CD4-positive, CD25-positive, alpha-beta regulatory T cell (primary cell): ENCODE measurements around the gene FHL5. TPM values are rescaled to one million over a fixed set of nuclear protein-coding genes. Genes with fewer than 3 reads are reported as not detected.

Experiments
- ATAC-seq, 2 donors: fragments of 150-1000 bp; cut with Tn5 transposase; one replicate each; pipeline ENCODE4 v1.10.0; 2021; ENCODE audit warnings: low read depth in 2 of 2, moderate number of reproducible peaks in 2 of 2, moderate library complexity in 1 of 2
- DNase-seq, 3 donors: peaks; one replicate each; pipeline versions ENCODE4 v3.0.0 to v3.0.0-alpha.2; 2012 to 2022; ENCODE audit warnings: mixed read lengths in 1 of 3
- H3K27ac ChIP-seq: one replicate; pipeline ENCODE4 v1.7.0; 2013; ENCODE audit warnings: mild to moderate bottlenecking, low read length; ENCODE audit not compliant: insufficient read depth, poor library complexity, severe bottlenecking
- H3K27me3 ChIP-seq: one replicate; pipeline ENCODE4 v1.7.0; 2013; ENCODE audit warnings: low read length; ENCODE audit not compliant: control insufficient read depth, insufficient read depth
- H3K36me3 ChIP-seq: one replicate; pipeline ENCODE4 v1.7.0; 2013; ENCODE audit warnings: mild to moderate bottlenecking, low read length, moderate library complexity; ENCODE audit not compliant: control insufficient read depth, insufficient read depth
- H3K4me1 ChIP-seq: 2 replicates; pipeline ENCODE4 v1.7.0; 2013; ENCODE audit warnings: mild to moderate bottlenecking, low read length; ENCODE audit not compliant: insufficient read depth, control insufficient read depth, poor library complexity, severe bottlenecking
- H3K4me3 ChIP-seq: one replicate; pipeline ENCODE4 v1.7.0; 2013; ENCODE audit warnings: low read depth, mild to moderate bottlenecking, low read length, moderate library complexity
- H3K9me3 ChIP-seq, 2 experiments: 1 replicate in 1 of 2; 2 replicates in 1 of 2; pipeline ENCODE4 v1.7.0; 2013; ENCODE audit warnings: low read length in 2 of 2, mild to moderate bottlenecking in 1 of 2, moderate library complexity in 1 of 2; ENCODE audit not compliant: control insufficient read depth in 2 of 2
- H3K27ac Mint-ChIP-seq, 3 donors: one replicate each; pipeline ENCODE4 v1.8.0; 2020 to 2022; ENCODE audit warnings: mild to moderate bottlenecking in 3 of 3, mixed read lengths in 3 of 3, moderate library complexity in 2 of 3
- H3K27me3 Mint-ChIP-seq: one replicate; pipeline ENCODE4 v1.8.0; 2022; ENCODE audit warnings: mild to moderate bottlenecking, mixed read lengths
- H3K36me3 Mint-ChIP-seq: one replicate; pipeline ENCODE4 v1.8.0; 2020; ENCODE audit warnings: mixed read lengths
- H3K4me1 Mint-ChIP-seq, 4 donors: one replicate each; pipeline ENCODE4 v1.8.0; 2020 to 2022; ENCODE audit warnings: mixed read lengths in 4 of 4, mild to moderate bottlenecking in 1 of 4
- H3K4me3 Mint-ChIP-seq, 4 donors: one replicate each; pipeline ENCODE4 v1.8.0; 2020 to 2022; ENCODE audit warnings: mild to moderate bottlenecking in 4 of 4, mixed read lengths in 4 of 4, moderate library complexity in 3 of 4
- H3K9me3 Mint-ChIP-seq, 7 donors: one replicate each; pipeline ENCODE4 v1.8.0; 2020 to 2022; ENCODE audit warnings: mixed read lengths in 7 of 7, mild to moderate bottlenecking in 3 of 7, moderate library complexity in 2 of 7
- polyA plus RNA-seq, 4 donors: library from polyadenylated mRNA; unstranded; fragments of 300-500 nt; fragmentation: Illumina TruSeq; gene quantifications; one replicate each; pipeline ENCODE4 v1.2.3, GENCODE V29; 2021
- total RNA-seq: library from RNA; stranded (reverse); gene quantifications from one replicate; pipeline ENCODE4 v1.2.3, GENCODE V29; 2022

Gene FHL5
- total and polyA plus RNA-seq, 5 donors from 2014 or later, result not detected

- no peaks in the 10 kb centered on the region for H3K9me3 Mint-ChIP-seq
- H3K4me1 Mint-ChIP-seq, result no peaks in the 10 kb centered on the region
- DNase-seq, result no peak
- Histone ChIP-seq H3K36me3 (no peaks in the 10 kb centered on the region), H3K27me3 (peaks cover 2% of the 10 kb centered on the region), H3K4me1 (no peaks in the 10 kb centered on the region), H3K4me3 (no peak overlapping the region), H3K27ac (no peak overlapping the region), H3K9me3 (no peaks in the 10 kb centered on the region)
- no peak overlapping the region for H3K4me3 Mint-ChIP-seq
- ATAC-seq, result no peak
- H3K36me3 Mint-ChIP-seq, result no peaks in the 10 kb centered on the region
- H3K27ac Mint-ChIP-seq, result no peak overlapping the region
- H3K27me3 Mint-ChIP-seq, result peaks cover 14% of the 10 kb centered on the region
These were observed 48.5 kb downstream of the FHL5 start for GRCh38 chr6:96611342-96611991.

GRCh38 chr6:96613291-96613999 is 50.5 kb downstream of the FHL5 start:
- no peaks in the 10 kb centered on the region for H3K36me3 Mint-ChIP-seq
- H3K4me3 Mint-ChIP-seq, result no peak overlapping the region
- H3K27me3 ChIP-seq, result no peaks in the 10 kb centered on the region
- H3K4me1 Mint-ChIP-seq, result no peaks in the 10 kb centered on the region
- DNase-seq (no peak), ATAC-seq (no peak)
- no peaks in the 10 kb centered on the region for H3K9me3 Mint-ChIP-seq
- no peaks in the 10 kb centered on the region for H3K4me1 ChIP-seq
- no peaks in the 10 kb centered on the region for H3K9me3 ChIP-seq
- H3K36me3 ChIP-seq, result no peaks in the 10 kb centered on the region
- no peak overlapping the region for H3K27ac ChIP-seq
- peak overlapping the region in 1 of 3 donors; percentile 2 for H3K27ac Mint-ChIP-seq
- peaks cover 14% of the 10 kb centered on the region for H3K27me3 Mint-ChIP-seq
- H3K4me3 ChIP-seq, result no peak overlapping the region

GRCh38 chr6:96620851-96621250 is 57.9 kb downstream of the FHL5 start:
- Histone ChIP-seq H3K36me3 (no peaks in the 10 kb centered on the region), H3K27ac (no peak overlapping the region), H3K4me3 (no peak overlapping the region), H3K9me3 (no peaks in the 10 kb centered on the region), H3K4me1 (no peaks in the 10 kb centered on the region), H3K27me3 (peaks cover 2% of the 10 kb centered on the region)
- H3K4me3 Mint-ChIP-seq, result no peak overlapping the region
- no peaks in the 10 kb centered on the region for H3K4me1 Mint-ChIP-seq
- ATAC-seq, result no peak
- peaks cover 9% of the 10 kb centered on the region for H3K27me3 Mint-ChIP-seq
- no peaks in the 10 kb centered on the region for H3K36me3 Mint-ChIP-seq
- no peaks in the 10 kb centered on the region for H3K9me3 Mint-ChIP-seq
- no peak overlapping the region for H3K27ac Mint-ChIP-seq
- DNase-seq, result no peak

GRCh38 chr6:96621983-96622382 is 59.1 kb downstream of the FHL5 start:
- ATAC-seq (no peak), DNase-seq (no peak)
- no peak overlapping the region for H3K27ac Mint-ChIP-seq
- Histone ChIP-seq H3K9me3 (no peaks in the 10 kb centered on the region), H3K27ac (no peak overlapping the region), H3K36me3 (no peaks in the 10 kb centered on the region), H3K4me1 (no peaks in the 10 kb centered on the region), H3K4me3 (no peak overlapping the region), H3K27me3 (peaks cover 2% of the 10 kb centered on the region)
- peaks cover 9% of the 10 kb centered on the region for H3K27me3 Mint-ChIP-seq
- H3K4me3 Mint-ChIP-seq, result no peak overlapping the region
- no peaks in the 10 kb centered on the region for H3K9me3 Mint-ChIP-seq
- H3K36me3 Mint-ChIP-seq, result no peaks in the 10 kb centered on the region
- no peaks in the 10 kb centered on the region for H3K4me1 Mint-ChIP-seq

- no peak for ATAC-seq
These were observed 62.0 kb downstream of the FHL5 start for GRCh38 chr6:96624957-96625356.

GRCh38 chr6:96626759-96627364 is 63.9 kb downstream of the FHL5 start:
- no peaks in the 10 kb centered on the region for H3K9me3 Mint-ChIP-seq
- Histone ChIP-seq H3K4me1 (no peaks in the 10 kb centered on the region), H3K36me3 (no peaks in the 10 kb centered on the region), H3K9me3 (no peaks in the 10 kb centered on the region), H3K27ac (no peak overlapping the region), H3K27me3 (no peaks in the 10 kb centered on the region), H3K4me3 (no peak overlapping the region)
- H3K4me1 Mint-ChIP-seq, result no peaks in the 10 kb centered on the region
- no peaks in the 10 kb centered on the region for H3K36me3 Mint-ChIP-seq
- ATAC-seq, result no peak
- H3K27me3 Mint-ChIP-seq, result peaks cover 9% of the 10 kb centered on the region
- H3K27ac Mint-ChIP-seq, result no peak overlapping the region
- no peak overlapping the region for H3K4me3 Mint-ChIP-seq
- peak in 2 of 3 donors; percentile 16 to 34 for DNase-seq

More at GRCh38 chr6:96624957-96625356, 62.0 kb downstream of the FHL5 start:
- no peak overlapping the region for H3K4me3 ChIP-seq
- H3K27me3 Mint-ChIP-seq, result peaks cover 9% of the 10 kb centered on the region
- H3K9me3 ChIP-seq, result no peaks in the 10 kb centered on the region
- H3K4me3 Mint-ChIP-seq, result no peak overlapping the region
- H3K36me3 Mint-ChIP-seq, result no peaks in the 10 kb centered on the region
- H3K27ac Mint-ChIP-seq, result no peak overlapping the region
- peaks cover 2% of the 10 kb centered on the region for H3K27me3 ChIP-seq
- H3K36me3 ChIP-seq, result no peaks in the 10 kb centered on the region
- DNase-seq, result peak in 1 of 3 donors; percentile 14
- no peaks in the 10 kb centered on the region for H3K4me1 Mint-ChIP-seq
- H3K9me3 Mint-ChIP-seq, result no peaks in the 10 kb centered on the region
- no peaks in the 10 kb centered on the region for H3K4me1 ChIP-seq
- no peak overlapping the region for H3K27ac ChIP-seq

- Mint-ChIP-seq H3K9me3 (no peaks in the 10 kb centered on the region), H3K27ac (no peak overlapping the region), H3K4me3 (no peak overlapping the region), H3K27me3 (peaks cover 4% of the 10 kb centered on the region), H3K36me3 (no peaks in the 10 kb centered on the region), H3K4me1 (no peaks in the 10 kb centered on the region)
- no peak for ATAC-seq
- no peak overlapping the region for H3K4me3 ChIP-seq
- H3K4me1 ChIP-seq, result no peaks in the 10 kb centered on the region
- no peak for DNase-seq
- H3K27ac ChIP-seq, result no peak overlapping the region
- no peaks in the 10 kb centered on the region for H3K36me3 ChIP-seq
- no peaks in the 10 kb centered on the region for H3K9me3 ChIP-seq
- H3K27me3 ChIP-seq, result peaks cover 3% of the 10 kb centered on the region
These were observed 68.3 kb downstream of the FHL5 start for GRCh38 chr6:96631248-96631647.
